H4 (cell line): ENCODE measurements around the gene ZFAND4. TPM values are rescaled to one million over a fixed set of nuclear protein-coding genes. Genes with fewer than 3 reads are reported as not detected.
"Not testable (repeated sequence)": the region's sequence is repeated elsewhere in the genome, so short reads cannot be mapped to it uniquely, and the experiment has no call there.

Experiments
- DNase-seq: peaks from one replicate; pipeline ENCODE4 v3.0.0-alpha.2; 2015; ENCODE audit warnings: low spot score
- total RNA-seq: library from RNA; depleted of rRNA; stranded (reverse); fragments of >200 nt; shearing (Covaris generic); gene quantifications from 2 replicates; pipeline ENCODE4 v1.2.3, GENCODE V29; 2014

The ZFAND4 gene
- total RNA-seq, 1 experiment from 2014 or later = 8.2 TPM

GRCh38 chr10:45640941-45641340 is 31.6 kb downstream of the ZFAND4 start:
- no peak for DNase-seq

GRCh38 chr10:45640049-45640448 is 32.5 kb downstream of the ZFAND4 start:
- DNase-seq = no peak

GRCh38 chr10:45627412-45628048 is 45.0 kb downstream of the ZFAND4 start:
- no peak for DNase-seq

GRCh38 chr10:45625879-45626278 is 46.7 kb downstream of the ZFAND4 start:
- DNase-seq = no peak

- DNase-seq = peak; percentile 13
Observed at GRCh38 chr10:45624724-45625123, 47.8 kb downstream of the ZFAND4 start.

- DNase-seq = no peak
Observed at GRCh38 chr10:45614869-45615268, 57.7 kb downstream of the ZFAND4 start.

DNA sequence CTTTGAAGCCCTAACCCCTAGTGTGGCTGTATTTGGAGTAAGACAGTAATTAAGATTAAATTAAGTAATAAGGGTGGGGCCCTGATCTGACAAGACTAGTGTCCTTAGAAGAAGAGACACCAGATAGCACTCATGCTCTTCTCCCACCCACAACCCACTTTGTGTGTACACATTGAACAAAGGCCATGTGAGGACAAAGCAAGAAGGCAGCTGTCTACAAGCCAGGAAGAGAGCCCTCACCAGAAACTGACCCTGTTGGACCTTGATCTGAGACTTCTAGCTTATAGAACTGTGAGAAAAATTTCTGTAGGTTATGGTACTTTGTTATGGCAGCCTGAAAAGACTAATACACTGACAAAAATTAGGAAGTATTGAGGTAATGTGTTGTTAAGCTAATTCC is 59.8 kb downstream of the ZFAND4 start:
- no peak for DNase-seq

DNA sequence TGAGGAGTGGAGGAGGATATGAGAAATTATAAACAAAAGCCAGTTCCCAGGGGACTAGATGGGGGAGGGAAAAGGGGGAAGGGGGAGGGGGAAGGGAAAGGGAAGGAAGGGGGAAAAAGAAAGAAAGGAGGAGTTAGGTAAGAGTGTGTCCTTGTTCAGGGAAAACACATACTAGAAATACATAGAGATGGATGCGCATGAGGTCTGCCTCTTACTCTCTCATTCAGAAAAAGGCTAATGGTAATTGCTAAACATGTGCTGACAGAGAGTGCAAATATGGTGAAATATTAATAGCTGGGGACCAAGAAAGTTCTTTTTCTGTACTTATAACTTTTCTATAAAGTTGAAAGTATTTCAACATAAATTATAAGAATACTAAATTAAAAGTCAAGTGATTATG is 64.5 kb downstream of the ZFAND4 start:
- no peak for DNase-seq

GRCh38 chr10:45607276-45607675 is 65.3 kb downstream of the ZFAND4 start:
- DNase-seq = no peak

DNA sequence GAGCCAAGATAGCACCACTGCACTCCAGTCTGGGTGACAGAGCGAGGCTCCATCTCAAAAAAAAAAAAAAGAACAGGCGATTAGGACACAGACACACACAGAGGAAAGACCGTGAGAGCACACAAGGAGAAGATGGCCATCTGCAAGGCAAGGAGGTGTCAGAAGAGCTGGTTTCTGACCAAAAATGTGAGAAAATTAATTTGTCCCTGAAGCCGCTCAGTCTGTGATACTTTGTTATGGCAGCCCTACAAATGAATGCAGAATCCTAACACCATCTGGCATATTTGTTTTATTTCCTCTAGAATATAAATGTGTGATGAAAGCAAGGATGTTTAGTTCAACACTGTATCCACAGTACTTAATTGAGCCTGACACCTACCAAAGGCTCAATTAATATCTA is 69.7 kb downstream of the ZFAND4 start:
- DNase-seq = no peak

DNA sequence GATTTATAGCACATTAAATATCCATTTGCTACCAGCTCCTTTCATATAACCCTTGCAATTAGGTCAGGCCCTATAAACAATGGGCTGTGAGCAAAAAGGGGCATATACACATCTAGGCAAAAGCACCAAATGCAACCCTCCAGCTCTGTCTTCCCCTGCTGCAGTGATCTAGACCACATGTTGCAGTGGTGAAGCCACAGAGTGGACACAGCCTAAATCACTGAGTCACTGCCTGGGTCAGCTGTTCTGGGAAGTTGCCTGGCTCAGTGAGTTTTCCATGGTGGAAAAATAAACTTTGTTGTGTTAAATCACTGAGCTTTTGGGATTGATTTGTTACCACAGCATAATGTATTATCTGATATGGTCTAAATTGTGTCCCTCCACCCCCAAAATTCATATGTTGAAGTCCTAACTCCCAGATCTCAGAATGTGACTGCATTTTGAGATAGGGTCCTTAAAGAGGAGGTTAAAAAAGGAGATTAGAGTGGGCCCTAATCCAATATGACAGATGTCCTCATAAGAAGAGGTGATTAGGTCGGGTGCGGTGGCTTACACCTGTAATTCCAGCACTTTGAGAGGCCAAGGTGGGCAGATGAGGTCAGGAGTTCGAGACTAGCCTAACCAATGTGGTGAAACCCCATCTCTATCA is 70.4 kb downstream of the ZFAND4 start:
- peak; percentile 22 for DNase-seq

DNA sequence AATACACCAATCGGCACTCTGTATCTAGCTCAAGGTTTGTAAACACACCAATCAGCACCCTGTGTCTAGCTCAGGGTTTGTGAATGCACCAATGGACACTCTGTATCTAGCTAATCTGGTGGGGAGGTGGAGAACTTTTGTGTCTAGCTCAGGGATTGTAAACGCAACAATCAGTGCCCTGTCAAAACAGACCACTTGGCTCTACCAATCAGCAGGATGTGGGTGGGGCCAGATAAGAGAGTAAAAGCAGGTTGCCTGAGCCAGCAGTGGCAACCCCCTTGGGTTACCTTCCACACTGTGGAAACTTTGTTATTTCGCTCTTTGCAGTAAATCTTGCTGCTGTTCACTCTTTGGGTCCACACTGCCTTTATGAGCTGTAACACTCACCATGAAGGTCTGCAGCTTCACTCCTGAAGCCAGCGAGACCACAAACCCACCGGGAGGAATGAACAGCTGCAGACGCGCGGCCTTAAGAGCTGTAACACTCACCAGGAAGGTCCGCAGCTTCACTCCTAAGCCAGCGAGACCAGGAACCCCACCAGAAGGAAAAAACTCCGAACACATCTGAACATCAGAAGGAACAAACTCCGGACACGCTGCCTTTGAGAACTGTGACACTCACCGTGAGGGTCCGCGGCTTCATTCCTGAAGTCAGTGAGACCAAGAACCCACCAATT is 71.2 kb downstream of the ZFAND4 start:
- not testable (repeated sequence) for DNase-seq

DNA sequence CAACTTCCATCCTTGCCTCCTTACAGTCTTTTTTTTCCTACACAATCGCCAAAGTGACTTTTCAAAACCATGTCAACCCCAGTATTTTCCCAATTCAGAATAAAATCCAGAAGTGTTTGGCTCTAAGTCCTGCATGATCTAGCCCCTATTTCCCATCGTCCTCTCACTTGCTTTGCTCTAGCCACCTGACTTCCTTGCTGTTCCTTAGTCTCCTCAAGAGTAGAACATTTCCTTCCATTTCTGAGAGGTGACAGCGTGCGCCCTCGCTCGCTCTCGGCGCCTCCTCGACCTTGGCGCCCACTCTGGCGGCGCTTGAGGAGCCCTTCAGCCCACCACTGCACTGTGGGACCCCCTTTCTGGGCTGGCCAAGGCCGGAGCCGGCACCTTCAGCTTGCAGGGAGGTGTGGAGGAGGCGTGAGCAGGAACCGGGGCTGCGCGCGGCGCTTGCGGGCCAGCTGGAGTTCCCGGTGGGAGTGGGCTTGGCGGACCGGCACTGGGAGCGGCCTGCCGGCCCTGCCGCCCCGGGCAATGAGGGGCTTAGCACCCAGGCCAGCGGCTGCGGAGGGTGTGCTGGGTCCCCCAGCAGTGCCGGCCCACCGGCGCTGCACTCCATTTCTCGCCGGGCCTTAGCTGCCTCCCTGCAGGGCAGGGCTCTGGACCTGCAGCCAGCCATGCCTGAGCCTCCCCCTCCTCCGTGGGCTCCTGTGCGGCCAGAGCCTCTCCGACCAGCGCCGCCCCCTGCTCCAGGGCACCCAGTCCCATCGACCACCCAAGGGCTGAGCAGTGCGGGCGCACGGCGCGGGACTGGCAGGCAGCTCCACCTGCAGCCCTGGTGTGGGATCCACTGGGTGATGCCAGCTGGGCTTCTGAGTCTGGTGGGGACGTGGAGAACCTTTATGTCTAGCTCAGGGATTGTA is 72.0 kb downstream of the ZFAND4 start:
- not testable (repeated sequence) for DNase-seq

- DNase-seq = no peak
Observed at GRCh38 chr10:45599646-45600045, 72.9 kb downstream of the ZFAND4 start.

DNA sequence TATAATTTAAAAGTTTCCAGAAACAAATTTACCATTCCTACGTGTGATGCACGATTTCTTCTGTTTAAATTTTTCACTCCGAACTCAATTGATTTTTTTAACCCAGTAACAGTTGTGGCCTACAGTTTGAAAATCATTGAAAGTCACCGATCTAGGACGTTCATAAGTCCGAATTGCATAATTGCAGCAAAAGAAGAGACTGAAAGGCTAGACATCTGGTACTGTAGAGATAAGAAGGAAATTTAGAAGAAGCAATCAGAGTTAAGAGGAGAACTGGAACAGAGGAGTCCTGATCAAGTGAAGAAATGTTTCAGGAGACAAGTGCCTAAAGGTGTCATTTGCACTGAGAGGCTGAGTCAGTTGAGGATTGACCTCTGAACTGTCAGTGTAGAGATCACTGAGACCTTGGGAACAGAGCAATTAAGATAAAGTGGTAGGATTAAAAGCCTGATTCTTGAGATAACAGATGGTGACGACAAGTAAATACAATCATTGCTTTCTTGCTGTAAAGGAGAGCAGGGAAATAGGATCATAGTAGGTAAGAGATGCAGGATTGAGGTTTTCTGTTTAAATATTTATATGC is 73.5 kb downstream of the ZFAND4 start:
- no peak for DNase-seq

DNA sequence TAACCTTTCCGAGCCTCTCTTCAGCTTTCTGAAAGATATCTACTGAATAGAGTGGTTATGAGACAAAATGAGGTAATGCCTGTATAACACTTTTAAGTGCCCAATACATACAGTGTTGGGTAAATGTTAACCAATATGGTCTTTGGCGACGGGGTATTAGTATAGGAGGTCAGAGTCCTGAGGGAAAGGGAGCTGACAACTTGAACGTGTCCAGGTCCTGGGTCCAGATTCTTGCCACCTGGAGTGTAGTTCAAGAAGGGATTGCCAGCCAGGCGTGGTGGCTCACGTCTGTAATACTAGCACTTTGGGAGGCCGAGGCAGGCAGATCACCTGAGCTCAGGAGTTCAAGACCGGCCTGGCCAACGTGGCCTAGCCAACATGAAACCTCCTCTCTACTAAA is 76.0 kb downstream of the ZFAND4 start:
- DNase-seq = no peak

DNA sequence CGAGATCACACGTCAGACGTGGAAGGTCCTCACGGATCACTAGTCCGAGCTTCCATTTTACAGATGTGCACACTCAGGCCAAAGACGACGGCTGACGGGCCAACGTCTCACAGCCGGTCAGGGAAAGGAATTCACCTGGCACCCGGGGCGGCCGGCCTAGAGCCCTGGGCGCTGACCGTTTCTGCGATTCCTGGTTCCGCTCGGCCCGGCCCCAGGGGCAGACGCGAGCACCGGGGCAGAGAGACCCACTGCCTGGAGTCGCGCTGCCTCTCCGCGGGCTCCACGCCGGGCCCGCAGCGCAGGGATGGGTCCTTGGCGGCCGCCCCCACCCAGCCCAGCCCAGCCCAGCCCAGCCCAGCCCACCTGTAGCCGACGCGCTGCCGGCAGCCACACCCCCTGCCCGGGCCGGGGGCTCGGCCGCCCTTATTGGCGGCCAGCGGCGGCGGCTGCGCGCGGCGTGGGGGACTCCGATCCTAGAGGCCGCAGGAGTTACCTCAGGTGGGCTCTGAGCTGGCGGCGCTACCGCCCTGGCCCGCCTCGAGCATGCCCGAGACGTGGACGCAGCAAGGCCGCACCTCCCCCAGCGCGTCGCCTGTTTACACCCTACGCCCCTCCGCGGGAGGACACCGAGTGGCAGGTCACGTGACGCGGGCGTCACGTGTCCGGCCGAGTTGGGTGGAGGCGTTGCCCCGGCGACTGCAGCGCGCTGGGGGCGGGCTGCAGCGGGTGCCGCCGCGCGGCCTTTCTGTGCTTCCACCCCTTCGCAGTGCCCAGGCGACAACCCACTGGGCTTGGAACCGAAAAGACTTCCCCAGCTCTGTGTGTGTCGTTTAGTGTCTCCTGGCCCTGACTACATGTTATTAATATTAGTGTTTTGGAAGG is 78.1 kb downstream of the ZFAND4 start:
- peak; percentile 87 for DNase-seq

DNA sequence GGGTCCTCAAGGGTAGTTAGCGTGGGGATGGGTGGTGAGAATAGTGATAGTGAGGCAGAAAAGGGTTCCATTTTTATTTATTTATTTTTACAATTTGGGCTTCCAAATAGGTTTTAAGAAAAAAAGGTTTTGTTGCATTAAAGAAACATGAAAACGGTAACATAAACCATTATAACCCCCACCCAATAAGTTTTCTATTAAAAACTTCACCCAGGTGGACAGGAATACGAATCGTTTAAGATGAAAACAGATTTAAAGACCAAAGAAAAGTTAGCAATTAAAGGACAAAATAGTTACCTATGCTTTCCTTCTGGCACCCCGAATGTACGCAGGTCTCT is 78.7 kb downstream of the ZFAND4 start:
- no peak for DNase-seq

DNA sequence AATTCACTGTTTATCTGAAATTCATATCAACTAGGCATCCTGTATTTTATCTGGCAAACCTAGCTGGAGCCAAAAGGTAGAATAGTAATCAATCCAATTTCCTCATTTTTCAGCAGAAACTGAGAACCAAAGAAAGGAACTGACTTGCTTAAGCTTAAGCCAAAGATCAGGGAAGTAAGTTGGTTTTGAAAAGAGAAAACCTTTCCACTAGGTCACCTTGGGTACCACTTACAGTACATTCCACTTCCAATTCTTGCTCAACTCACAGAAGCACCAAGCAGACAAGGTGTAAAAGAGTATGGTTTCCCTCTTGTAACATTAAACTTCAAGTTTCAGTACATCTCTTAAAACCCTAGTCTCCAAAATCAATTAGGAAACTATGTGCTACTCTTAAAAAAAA is 79.6 kb downstream of the ZFAND4 start:
- no peak for DNase-seq

GRCh38 chr10:45592432-45592831 is 80.1 kb downstream of the ZFAND4 start:
- no peak for DNase-seq

GRCh38 chr10:45591280-45591679 is 81.3 kb downstream of the ZFAND4 start:
- no peak for DNase-seq
